ENCODE results near the gene IVD.

DNA sequence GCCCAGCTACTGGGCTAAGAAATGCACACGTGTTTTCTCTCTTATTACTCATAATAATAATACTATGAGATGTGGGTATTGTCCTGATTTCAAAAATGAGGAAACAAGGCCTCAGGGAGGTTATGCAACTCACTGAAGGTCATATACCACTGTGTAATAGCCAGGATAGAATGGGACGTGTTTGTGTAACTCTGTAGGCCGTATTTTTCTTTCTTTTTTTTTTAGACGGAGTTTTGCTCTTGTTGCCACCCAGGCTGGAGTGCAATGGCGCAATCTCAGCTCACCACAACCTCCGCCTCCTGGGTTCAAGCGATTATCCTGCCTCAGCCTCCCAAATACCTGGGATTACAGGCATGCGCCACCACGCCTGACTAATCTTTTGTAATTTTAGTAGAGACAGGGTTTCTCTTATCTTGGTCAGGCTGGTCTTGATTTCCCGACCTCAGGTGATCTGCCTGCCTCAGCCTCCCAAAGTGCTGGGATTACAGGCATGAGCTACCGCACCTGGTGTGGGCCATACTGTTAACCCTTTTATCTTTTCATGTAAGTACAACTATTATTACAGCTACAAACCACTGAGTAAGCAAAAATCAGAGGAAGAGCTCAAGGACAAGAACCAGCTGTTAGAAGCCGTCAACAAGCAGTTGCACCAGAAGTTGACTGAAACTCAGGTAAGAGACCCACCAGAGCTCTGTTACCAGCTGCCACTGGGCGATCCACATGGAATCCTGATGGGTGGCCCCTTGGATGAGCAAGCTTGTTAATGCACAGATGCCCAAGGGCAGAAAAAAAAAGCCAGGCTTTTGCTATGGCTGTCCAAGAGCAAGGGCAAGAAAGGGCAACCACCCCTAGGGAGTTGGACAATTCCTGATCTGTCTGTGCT lies 16.4 kb upstream of the IVD start:
- no peak for TF ChIP-seq CTCF (IDR thresholded peaks at IDR 0.05)
- TF ChIP-seq EZH2 (IDR thresholded peaks at IDR 0.05): no peak
